Measurements from ENCODE around the gene ANO1. TPM values are rescaled to one million over a fixed set of nuclear protein-coding genes. Genes with fewer than 3 reads are reported as not detected.

Gene ANO1
- total RNA-seq, 4 donors from 2014 or later = 1.5 to 8.7 (median 4.6) TPM

DNA sequence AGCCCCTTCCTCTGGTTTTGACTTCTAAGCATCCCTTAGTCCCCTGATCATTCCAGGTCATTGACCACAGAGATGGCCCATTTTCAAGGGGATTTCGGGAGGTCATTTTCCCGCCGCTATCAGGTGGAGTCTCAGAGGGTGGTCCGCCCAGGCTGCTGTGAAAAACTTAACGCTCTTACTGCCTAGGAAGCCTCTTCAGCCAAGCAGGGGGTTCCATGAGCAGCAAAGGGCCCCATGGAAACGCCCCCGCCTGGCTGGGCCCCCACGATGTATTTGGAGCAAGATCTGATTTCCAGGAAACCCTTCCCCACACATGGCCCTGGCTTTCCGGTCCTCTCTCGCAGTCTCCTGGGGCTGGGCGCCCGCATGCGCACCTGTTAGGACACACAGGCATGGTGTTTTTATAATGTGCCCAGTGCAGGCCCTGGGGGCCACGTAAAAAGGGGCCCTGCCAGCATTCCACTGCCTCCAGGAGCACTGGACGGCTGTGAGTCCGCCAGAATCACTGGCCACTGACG is 32.5 kb downstream of the ANO1 start:
- TF ChIP-seq, protein P1, sequence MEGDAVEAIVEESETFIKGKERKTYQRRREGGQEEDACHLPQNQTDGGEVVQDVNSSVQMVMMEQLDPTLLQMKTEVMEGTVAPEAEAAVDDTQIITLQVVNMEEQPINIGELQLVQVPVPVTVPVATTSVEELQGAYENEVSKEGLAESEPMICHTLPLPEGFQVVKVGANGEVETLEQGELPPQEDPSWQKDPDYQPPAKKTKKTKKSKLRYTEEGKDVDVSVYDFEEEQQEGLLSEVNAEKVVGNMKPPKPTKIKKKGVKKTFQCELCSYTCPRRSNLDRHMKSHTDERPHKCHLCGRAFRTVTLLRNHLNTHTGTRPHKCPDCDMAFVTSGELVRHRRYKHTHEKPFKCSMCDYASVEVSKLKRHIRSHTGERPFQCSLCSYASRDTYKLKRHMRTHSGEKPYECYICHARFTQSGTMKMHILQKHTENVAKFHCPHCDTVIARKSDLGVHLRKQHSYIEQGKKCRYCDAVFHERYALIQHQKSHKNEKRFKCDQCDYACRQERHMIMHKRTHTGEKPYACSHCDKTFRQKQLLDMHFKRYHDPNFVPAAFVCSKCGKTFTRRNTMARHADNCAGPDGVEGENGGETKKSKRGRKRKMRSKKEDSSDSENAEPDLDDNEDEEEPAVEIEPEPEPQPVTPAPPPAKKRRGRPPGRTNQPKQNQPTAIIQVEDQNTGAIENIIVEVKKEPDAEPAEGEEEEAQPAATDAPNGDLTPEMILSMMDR (IDR thresholded peaks at IDR 0.05; ENCODE audit: low read depth) = no peak

DNA sequence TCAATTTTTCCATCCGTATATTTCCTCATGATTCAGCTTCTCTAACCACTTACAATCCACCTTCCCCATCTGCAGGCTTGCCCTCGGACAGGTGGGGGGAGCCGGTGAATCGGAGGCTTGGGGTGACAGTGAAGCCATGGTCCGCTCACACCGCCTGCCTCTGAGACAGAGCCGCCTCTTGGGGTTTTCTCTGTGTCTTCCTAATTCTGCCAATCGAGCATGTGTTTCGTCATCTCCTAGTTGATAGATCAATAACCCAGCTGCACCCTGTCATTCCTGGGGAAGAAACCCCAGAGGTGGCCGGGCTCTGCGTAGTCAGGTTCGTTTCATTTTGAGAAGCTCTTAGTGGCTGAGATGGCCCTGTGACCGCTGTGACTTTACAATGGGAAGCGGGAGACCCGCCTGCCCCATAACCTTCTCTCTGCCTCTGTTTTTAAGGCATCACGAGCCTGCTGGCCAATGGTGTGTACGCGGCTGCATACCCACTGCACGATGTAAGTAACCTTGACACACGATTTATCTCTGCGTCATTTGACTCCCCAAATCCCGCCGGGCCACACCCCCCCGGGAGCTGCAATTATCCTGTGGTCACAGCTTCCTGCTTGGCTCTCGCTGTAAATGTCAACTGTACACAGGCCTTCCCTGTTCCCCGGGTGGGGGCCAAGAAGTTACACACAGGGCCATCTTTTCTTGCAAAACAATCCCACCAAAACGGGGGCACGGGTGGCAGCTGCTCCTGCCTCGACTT is 33.3 kb downstream of the ANO1 start:
- TF ChIP-seq, protein P1 (IDR thresholded peaks at IDR 0.05; ENCODE audit: low read depth) = no peak

DNA sequence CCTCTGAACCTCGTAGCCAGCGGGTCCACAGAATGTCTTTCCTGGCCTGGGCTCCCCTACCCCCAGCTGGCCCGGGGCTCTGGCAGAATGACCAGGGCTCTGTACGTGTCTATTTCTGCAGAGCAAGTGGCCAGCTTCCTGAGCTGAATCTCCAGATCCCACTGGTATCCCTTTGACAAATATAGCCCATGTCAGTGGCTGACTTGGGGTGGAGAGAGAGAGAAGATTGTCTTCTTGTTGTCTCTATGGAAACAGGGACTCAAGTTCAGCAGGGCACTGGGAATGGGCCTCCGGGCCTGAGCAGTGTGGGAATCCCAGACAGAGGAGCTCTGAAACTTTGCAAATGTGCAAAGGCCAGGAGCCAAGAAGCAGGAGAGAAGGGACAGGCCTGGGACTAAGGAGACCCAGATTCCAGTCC is 33.9 kb downstream of the ANO1 start:
- TF ChIP-seq, protein P1 (IDR thresholded peaks at IDR 0.05; ENCODE audit: low read depth) = no peak

DNA sequence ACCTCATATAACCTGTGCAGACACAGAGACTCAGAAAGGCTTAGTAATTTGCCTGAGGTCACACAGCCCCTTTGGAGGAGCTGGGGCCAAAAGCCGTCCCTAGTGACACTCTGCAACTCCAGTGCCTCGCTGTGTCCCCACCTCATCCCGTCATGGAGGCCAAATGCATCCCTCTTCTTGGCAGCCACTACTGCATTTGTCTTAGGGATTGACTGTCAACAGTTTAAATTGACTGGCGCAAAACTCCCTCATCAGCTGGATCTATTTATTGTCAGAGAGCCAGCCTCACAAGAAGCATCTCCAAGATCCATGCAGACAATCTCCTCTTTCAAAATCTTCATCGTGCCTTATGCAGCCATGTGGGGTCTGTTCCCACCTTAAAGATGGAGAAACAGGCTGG is 35.7 kb downstream of the ANO1 start:
- TF ChIP-seq, protein P1 (IDR thresholded peaks at IDR 0.05; ENCODE audit: low read depth) = no peak

DNA sequence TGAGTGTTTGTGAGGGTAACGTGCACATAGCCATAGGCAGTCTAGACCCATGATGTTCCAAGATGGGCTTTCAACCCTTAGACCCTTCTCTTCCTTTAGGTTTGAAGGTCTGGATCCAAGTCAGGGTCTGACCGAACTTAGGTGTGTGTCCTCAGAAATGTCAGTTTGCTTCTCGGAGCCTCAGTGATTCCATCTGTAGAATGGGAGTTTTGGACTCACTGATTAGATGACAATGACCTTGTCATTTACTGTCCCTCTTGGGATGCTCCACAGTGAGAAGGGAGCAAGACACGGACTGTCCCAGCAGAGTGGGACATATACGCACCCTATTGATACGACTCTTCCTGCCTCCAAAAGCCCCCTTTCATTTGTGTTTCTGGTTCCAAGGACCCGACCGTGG is 37.7 kb downstream of the ANO1 start:
- TF ChIP-seq, protein P1 (IDR thresholded peaks at IDR 0.05; ENCODE audit: low read depth) = no peak

DNA sequence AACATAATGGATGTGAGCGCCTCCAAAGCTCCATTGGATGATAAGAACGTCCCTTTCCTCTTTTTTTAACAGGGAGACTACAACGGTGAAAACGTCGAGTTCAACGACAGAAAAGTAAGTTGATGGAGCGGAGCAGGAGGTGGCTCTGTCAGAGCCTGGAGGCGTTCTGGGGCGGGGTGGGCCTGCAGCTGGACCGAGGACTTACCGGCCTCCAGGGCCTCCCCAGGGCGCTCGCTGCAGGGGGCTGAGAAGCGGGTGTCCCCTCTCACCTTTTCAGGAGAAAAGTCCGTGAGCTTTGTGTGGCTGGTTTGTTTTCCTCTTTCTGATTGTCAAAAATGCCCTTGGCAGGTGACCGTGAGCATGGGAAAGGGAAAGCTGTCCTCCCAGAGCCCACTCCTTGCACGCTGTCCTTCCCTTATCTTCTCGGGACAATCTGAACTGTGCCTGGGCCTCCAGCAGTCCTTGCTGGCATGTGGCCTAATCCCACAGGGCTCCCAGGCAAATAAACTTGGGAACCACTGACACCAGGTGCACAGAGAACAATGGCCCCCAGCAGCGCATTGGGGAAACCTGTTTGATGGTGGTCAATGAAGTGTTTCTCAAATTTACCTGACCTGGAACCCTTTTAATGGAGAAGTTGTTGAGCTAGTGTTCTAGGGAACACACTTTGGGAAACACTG is 38.4 kb downstream of the ANO1 start:
- TF ChIP-seq, protein P1 (IDR thresholded peaks at IDR 0.05; ENCODE audit: low read depth) = no peak

DNA sequence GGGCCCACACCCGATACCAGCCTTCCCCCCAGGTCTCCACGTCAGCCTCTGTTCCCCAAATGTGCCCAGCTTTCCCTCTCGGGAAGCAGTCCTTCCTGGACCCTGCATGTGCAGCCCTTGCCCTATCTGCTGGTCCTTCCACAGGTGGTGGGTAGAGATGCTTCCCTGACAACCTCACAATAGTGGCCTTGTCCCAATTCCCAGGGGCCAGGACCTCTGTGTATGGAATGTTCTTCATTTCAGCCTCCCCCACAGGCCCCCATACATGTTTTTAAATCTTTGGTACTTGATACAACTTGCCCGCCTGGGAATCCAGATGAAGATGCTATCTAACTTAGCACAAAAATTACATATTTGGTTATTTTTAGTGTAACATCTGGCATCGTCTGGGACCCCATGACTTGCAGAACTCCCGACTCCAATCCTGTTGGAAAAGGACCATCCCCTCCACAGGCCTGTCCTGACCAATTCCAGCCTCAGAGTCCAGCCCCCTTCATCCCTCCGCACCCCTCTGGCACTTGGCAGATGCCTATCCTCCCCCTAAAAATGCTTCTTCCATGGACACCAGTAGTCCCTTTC is 39.5 kb downstream of the ANO1 start:
- TF ChIP-seq, protein P1 (IDR thresholded peaks at IDR 0.05; ENCODE audit: low read depth) = no peak

Data from subcutaneous adipose tissue (tissue), 4 donors.